Progenitor cell of endocrine pancreas (in vitro differentiated cells): Measurements from ENCODE around the gene CLEC18A. TPM values are rescaled to one million over a fixed set of nuclear protein-coding genes. Genes with fewer than 3 reads are reported as not detected.

Source experiments
- DNase-seq: peaks from one replicate; pipeline ENCODE4 v3.0.0; 2021; ENCODE audit warnings: low spot score; ENCODE audit not compliant: unreplicated experiment
- H3K27ac Mint-ChIP-seq: 2 replicates; pipeline ENCODE4 v1.8.0; 2021; ENCODE audit warnings: mild to moderate bottlenecking, moderate library complexity, mixed read lengths
- H3K27me3 Mint-ChIP-seq: 2 replicates; pipeline ENCODE4 v1.8.0; 2021; ENCODE audit warnings: mixed read lengths
- H3K36me3 Mint-ChIP-seq: 2 replicates; pipeline ENCODE4 v1.8.0; 2022; ENCODE audit warnings: mixed read lengths; ENCODE audit not compliant: insufficient read depth
- H3K4me1 Mint-ChIP-seq: 2 replicates; pipeline ENCODE4 v1.8.0; 2021; ENCODE audit warnings: low read depth, mixed read lengths
- H3K4me3 Mint-ChIP-seq: 2 replicates; pipeline ENCODE4 v1.8.0; 2021; ENCODE audit warnings: low read depth, mild to moderate bottlenecking, moderate library complexity, mixed read lengths
- H3K9me3 Mint-ChIP-seq: 2 replicates; pipeline ENCODE4 v1.8.0; 2021; ENCODE audit warnings: low read depth, mixed read lengths
- CTCF ChIP-seq: fragments of 200-600 bp; sonication (generic); IDR thresholded peaks from one replicate; pipeline ENCODE4 v1.5.0; 2021; ENCODE audit warnings: antibody characterized with exemption, mild to moderate bottlenecking; ENCODE audit not compliant: unreplicated experiment
- total RNA-seq: library from RNA; stranded (reverse); gene quantifications from 2 replicates; pipeline ENCODE4 v1.2.1, GENCODE V29; 2021

Gene CLEC18A
- total RNA-seq, 1 donor from 2014 or later: 4.1 TPM

DNA sequence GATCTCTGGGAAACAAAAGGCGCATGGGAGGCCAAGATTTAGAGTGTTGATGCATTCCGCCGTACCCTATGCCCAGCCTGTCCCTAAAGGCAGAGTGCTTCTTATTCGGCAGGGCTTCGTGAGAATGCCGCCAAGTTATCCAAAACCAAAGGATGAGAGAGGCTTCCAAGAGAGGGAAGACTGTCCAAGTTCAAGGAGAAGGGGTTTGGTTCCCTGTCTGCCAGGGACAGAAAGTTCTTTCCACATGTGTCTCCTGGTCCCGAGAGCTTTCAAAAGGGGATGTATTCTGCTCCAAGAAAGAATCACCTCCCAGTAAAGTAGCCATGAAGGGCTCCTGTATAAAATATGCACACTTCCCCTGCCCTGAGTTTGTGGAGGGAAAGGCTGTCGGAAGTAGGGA is 42.1 kb upstream of the CLEC18A start:
- H3K36me3 Mint-ChIP-seq: peaks cover 6% of the 10 kb centered on the region
- no peaks in the 10 kb centered on the region for H3K4me1 Mint-ChIP-seq
- no peaks in the 10 kb centered on the region for H3K9me3 Mint-ChIP-seq
- H3K4me3 Mint-ChIP-seq: no peak overlapping the region
- H3K27me3 Mint-ChIP-seq: no peaks in the 10 kb centered on the region
- no peak overlapping the region for H3K27ac Mint-ChIP-seq
- DNase-seq: no peak
- no peak for TF ChIP-seq CTCF

GRCh38 chr16:69909760-69910159 is 41.4 kb upstream of the CLEC18A start:
- no peak for TF ChIP-seq CTCF
- no peaks in the 10 kb centered on the region for H3K27me3 Mint-ChIP-seq
- H3K9me3 Mint-ChIP-seq: no peaks in the 10 kb centered on the region
- no peaks in the 10 kb centered on the region for H3K4me1 Mint-ChIP-seq
- no peak overlapping the region for H3K4me3 Mint-ChIP-seq
- peaks cover 7% of the 10 kb centered on the region for H3K36me3 Mint-ChIP-seq
- no peak for DNase-seq
- no peak overlapping the region for H3K27ac Mint-ChIP-seq

GRCh38 chr16:69910964-69911363 is 40.2 kb upstream of the CLEC18A start:
- Mint-ChIP-seq H3K4me3 (no peak overlapping the region), H3K27ac (no peak overlapping the region), H3K4me1 (no peaks in the 10 kb centered on the region), H3K9me3 (no peaks in the 10 kb centered on the region), H3K36me3 (peaks cover 7% of the 10 kb centered on the region), H3K27me3 (no peaks in the 10 kb centered on the region)
- no peak for TF ChIP-seq CTCF
- no peak for DNase-seq

- Mint-ChIP-seq H3K36me3 (peaks cover 13% of the 10 kb centered on the region), H3K4me3 (no peak overlapping the region), H3K27me3 (no peaks in the 10 kb centered on the region), H3K4me1 (peaks cover 16% of the 10 kb centered on the region), H3K9me3 (no peaks in the 10 kb centered on the region), H3K27ac (no peak overlapping the region)
- no peak for TF ChIP-seq CTCF
- no peak for DNase-seq
Observed at GRCh38 chr16:69916462-69916861, 34.7 kb upstream of the CLEC18A start.

GRCh38 chr16:69917311-69917710 is 33.8 kb upstream of the CLEC18A start:
- H3K4me1 Mint-ChIP-seq: peaks cover 16% of the 10 kb centered on the region
- H3K36me3 Mint-ChIP-seq: peaks cover 11% of the 10 kb centered on the region
- peak overlapping the region; percentile 95 for H3K27ac Mint-ChIP-seq
- no peaks in the 10 kb centered on the region for H3K27me3 Mint-ChIP-seq
- TF ChIP-seq CTCF: no peak
- H3K4me3 Mint-ChIP-seq: no peak overlapping the region
- no peak for DNase-seq
- H3K9me3 Mint-ChIP-seq: no peaks in the 10 kb centered on the region
